Measurements from ENCODE around the gene TSPAN14. TPM values are rescaled to one million over a fixed set of nuclear protein-coding genes. Genes with fewer than 3 reads are reported as not detected.

The TSPAN14 gene
- total RNA-seq, 3 donors from 2014 or later (not counting 1 experiment from before 2014, with no cell fraction given), result 126 to 180 (median 173) TPM

DNA sequence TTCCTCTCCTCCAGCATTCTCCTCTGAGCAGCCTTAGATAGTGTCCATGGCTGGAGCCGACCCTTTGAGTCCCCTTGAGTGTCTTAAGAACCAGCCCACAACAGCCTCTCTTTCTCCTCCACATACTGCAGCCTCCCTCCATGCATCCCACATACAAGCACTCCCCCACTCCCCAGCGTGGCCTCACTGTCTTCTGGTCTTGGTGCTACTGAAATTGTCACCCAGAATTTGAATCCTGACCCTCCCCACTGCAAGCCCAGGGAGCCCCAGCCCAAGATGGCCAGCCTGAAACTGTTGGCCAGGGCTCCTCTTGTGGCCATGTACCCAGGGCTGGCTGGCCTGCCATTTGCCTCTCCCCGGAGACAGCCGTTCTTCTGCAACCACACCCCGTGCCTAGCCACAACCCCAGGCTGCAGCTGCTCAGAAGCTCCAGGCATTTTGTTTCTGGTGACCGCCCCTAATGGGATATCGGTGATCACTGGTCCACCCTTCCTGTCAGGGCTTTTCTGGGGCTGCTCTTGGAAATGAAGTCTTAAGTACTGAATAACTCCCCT is 64.8 kb downstream of the TSPAN14 start:
- no peak for ATAC-seq
- H3K36me3 ChIP-seq (ENCODE audit: control insufficient read depth, insufficient read depth, low read length), result peaks cover 71% of the 10 kb centered on the region
- intact Hi-C loops (cut with micrococcal nuclease), result no loop called here

DNA sequence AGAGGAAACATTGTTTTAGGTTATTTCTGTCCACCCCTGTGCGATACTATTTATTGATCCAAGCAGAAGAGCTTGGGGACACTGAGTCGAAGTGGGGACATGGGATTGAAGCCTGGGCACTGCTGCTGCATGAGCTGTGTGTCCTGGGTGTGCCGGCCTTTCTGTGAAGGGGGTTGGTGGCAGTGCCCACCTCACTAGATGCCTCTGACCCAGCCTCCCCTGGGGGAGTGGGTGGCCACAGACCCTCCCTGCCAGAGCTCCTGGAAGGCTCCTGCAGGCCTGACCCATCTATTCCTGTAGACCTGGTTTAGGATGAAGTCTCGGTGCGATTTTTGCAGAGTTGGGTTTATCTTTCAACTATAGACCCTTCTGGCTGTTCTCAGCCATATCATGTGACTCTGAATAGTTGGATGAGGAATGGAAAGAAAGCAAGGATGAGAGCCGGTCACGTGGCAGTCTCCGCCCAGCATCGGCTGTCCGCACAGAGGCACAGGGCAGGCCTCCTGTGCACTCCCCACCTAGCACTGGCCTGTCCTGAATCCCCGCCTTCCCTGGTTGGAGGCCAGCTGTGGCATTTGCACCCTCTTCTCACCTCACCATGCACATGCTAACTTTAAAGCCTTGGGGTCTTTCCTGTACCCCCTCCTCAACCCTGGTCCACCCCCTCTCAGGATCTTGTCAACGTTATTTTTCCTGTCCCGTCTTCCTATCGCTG is 66.0 kb downstream of the TSPAN14 start:
- H3K4me3 ChIP-seq (ENCODE audit: low read length), result no peak overlapping the region
- no peak overlapping the region for H3K27ac ChIP-seq (ENCODE audit: low read length)
- no peak for DNase-seq
- H3K27ac Mint-ChIP-seq, result peak overlapping the region; percentile 76 to 81
- TF ChIP-seq, protein P1, sequence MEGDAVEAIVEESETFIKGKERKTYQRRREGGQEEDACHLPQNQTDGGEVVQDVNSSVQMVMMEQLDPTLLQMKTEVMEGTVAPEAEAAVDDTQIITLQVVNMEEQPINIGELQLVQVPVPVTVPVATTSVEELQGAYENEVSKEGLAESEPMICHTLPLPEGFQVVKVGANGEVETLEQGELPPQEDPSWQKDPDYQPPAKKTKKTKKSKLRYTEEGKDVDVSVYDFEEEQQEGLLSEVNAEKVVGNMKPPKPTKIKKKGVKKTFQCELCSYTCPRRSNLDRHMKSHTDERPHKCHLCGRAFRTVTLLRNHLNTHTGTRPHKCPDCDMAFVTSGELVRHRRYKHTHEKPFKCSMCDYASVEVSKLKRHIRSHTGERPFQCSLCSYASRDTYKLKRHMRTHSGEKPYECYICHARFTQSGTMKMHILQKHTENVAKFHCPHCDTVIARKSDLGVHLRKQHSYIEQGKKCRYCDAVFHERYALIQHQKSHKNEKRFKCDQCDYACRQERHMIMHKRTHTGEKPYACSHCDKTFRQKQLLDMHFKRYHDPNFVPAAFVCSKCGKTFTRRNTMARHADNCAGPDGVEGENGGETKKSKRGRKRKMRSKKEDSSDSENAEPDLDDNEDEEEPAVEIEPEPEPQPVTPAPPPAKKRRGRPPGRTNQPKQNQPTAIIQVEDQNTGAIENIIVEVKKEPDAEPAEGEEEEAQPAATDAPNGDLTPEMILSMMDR (IDR thresholded peaks at IDR 0.05), result no peak
- H3K36me3 Mint-ChIP-seq, result peaks cover 6% of the 10 kb centered on the region
- H3K27me3 ChIP-seq (ENCODE audit: control insufficient read depth, insufficient read depth, low read length), result no peaks in the 10 kb centered on the region
- no peak for ATAC-seq
- no peaks in the 10 kb centered on the region for H3K27me3 Mint-ChIP-seq (ENCODE audit: low read depth in 2 of 2)
- WGBS (ENCODE audit: insufficient coverage), result 92% methylated on average over 14 of the region's 14 CpGs
- no peaks in the 10 kb centered on the region for H3K9me3 Mint-ChIP-seq
- intact Hi-C loops (cut with micrococcal nuclease), result no loop called here
- H3K9me3 ChIP-seq (ENCODE audit: control insufficient read depth, insufficient read depth, low read length), result no peaks in the 10 kb centered on the region
- H3K36me3 ChIP-seq (ENCODE audit: control insufficient read depth, insufficient read depth, low read length), result peaks cover 59% of the 10 kb centered on the region
- peaks cover 53 to 57% of the 10 kb centered on the region in 2 donors for H3K4me1 Mint-ChIP-seq
- H3K4me1 ChIP-seq (ENCODE audit: control insufficient read depth, insufficient read depth, low read length), result peaks cover 33% of the 10 kb centered on the region
- H3K4me3 Mint-ChIP-seq, result no peak overlapping the region

More for the DNA sequence above, 64.8 kb downstream of the TSPAN14 start:
- Mint-ChIP-seq H3K27me3 (ENCODE audit: low read depth in 2 of 2) (no peaks in the 10 kb centered on the region), H3K9me3 (no peaks in the 10 kb centered on the region), H3K27ac (peak overlapping the region; percentile 76 to 81), H3K4me3 (no peak overlapping the region), H3K36me3 (peaks cover 11% of the 10 kb centered on the region), H3K4me1 (peaks cover 43 to 51% of the 10 kb centered on the region in 2 donors)
- Histone ChIP-seq H3K4me3 (ENCODE audit: low read length) (no peak overlapping the region), H3K27me3 (ENCODE audit: control insufficient read depth, insufficient read depth, low read length) (no peaks in the 10 kb centered on the region), H3K4me1 (ENCODE audit: control insufficient read depth, insufficient read depth, low read length) (peaks cover 25% of the 10 kb centered on the region), H3K27ac (ENCODE audit: low read length) (no peak overlapping the region), H3K9me3 (ENCODE audit: control insufficient read depth, insufficient read depth, low read length) (no peaks in the 10 kb centered on the region)
- 59% methylated on average over 7 of the region's 7 CpGs for WGBS (ENCODE audit: insufficient coverage)
- no peak for DNase-seq
- TF ChIP-seq, protein P1 (IDR thresholded peaks at IDR 0.05), result no peak

DNA sequence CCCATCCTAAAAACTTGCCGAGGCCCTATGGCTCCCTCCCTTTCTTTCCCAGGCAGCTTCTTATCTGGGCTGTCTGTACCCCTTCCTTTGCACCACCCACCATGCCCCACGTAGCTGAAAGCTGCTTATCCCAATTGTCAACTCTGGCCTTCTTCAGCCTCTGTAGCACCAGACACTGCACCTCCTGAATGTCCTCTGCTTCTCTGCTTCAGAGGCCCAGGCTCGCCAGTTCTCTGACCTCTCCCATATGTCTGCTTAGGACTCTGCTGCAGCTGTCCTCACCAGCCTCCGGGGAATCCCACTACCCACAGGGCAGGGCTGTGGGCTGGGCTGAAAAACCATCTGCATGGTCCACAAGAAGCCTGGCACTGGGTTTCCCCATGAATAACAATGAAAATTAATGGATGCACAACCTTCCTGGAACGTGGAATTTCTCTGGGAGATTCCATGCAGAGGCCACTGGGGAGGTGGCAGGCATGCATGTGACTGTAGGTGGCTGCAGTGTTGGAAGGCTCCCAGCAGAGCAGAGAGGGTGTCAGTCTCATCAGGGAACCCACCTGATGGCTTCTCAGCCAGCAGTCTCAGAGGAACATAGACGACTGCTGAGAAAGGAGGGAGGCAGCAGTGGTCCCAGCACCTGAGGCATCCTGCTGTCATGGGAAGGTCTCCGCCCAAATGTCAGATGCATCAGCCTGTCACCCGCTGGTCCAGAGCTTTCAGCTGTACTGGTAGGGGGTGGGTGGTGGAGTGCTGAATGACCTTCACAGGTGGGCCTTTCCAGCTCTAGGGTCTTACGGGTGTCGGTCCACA is 66.8 kb downstream of the TSPAN14 start:
- 85% methylated on average over 10 of the region's 10 CpGs for WGBS (ENCODE audit: insufficient coverage)
- Histone ChIP-seq H3K9me3 (ENCODE audit: control insufficient read depth, insufficient read depth, low read length) (no peaks in the 10 kb centered on the region), H3K27me3 (ENCODE audit: control insufficient read depth, insufficient read depth, low read length) (no peaks in the 10 kb centered on the region), H3K36me3 (ENCODE audit: control insufficient read depth, insufficient read depth, low read length) (peaks cover 51% of the 10 kb centered on the region), H3K4me3 (ENCODE audit: low read length) (no peak overlapping the region), H3K27ac (ENCODE audit: low read length) (no peak overlapping the region), H3K4me1 (ENCODE audit: control insufficient read depth, insufficient read depth, low read length) (peaks cover 33% of the 10 kb centered on the region)
- TF ChIP-seq, protein P1 (IDR thresholded peaks at IDR 0.05), result no peak
- Mint-ChIP-seq H3K36me3 (peaks cover 6% of the 10 kb centered on the region), H3K4me1 (peaks cover 60 to 62% of the 10 kb centered on the region in 2 donors), H3K4me3 (no peak overlapping the region), H3K27me3 (ENCODE audit: low read depth in 2 of 2) (no peaks in the 10 kb centered on the region), H3K9me3 (no peaks in the 10 kb centered on the region), H3K27ac (peak overlapping the region; percentile 76 to 81)
- DNase-seq, result no peak
- ATAC-seq, result no peak
- intact Hi-C loops (cut with micrococcal nuclease), result no loop called here
